HG03520 (cell line): Measurements from ENCODE around the gene MMS19.
A peak's percentile ranks its signal among the peaks of the same experiment; 100 is the strongest.
"Not testable (repeated sequence)": the region's sequence is repeated elsewhere in the genome, so short reads cannot be mapped to it uniquely, and the experiment has no call there.

Source experiments
- ATAC-seq: cut with Tn5 transposase; IDR thresholded peaks from one replicate; pipeline ENCODE4 v1.9.1; 2021; ENCODE audit warnings: mild to moderate bottlenecking, moderate library complexity; ENCODE audit not compliant: unreplicated experiment

The MMS19 gene

GRCh38 chr10:97434055-97434454 lies 64.2 kb downstream of the MMS19 start:
- no peak for ATAC-seq

GRCh38 chr10:97428572-97428981 lies 69.6 kb downstream of the MMS19 start:
- ATAC-seq: no peak

GRCh38 chr10:97427571-97428179 lies 70.5 kb downstream of the MMS19 start:
- no peak for ATAC-seq

GRCh38 chr10:97426776-97427570 lies 71.2 kb downstream of the MMS19 start:
- ATAC-seq: no peak

- peak; percentile 71 for ATAC-seq
Measured at GRCh38 chr10:97425964-97426775, 72.1 kb downstream of the MMS19 start, which contains the start of gene PGAM1. PGAM1 (plus strand) TSS chr10:97426191; CDS start chr10:97426308, 117 bp downstream.

- not testable (repeated sequence) for ATAC-seq
Measured at GRCh38 chr10:97423757-97424098, 74.5 kb downstream of the MMS19 start.

GRCh38 chr10:97416565-97416964 lies 81.7 kb downstream of the MMS19 start:
- no peak for ATAC-seq

- ATAC-seq: no peak
Measured at GRCh38 chr10:97412891-97413304, 85.3 kb downstream of the MMS19 start.

GRCh38 chr10:97411406-97411805 lies 86.8 kb downstream of the MMS19 start:
- ATAC-seq: no peak

GRCh38 chr10:97408496-97408992 lies 89.7 kb downstream of the MMS19 start:
- ATAC-seq: no peak
